NCI-H1417 treated with DMSO at 0.1 percent for 48 hours (cell line): ENCODE measurements around the gene NUAK1.

Experiments
- DNase-seq: peaks from one replicate; lab custom pipeline; 2025; lab: John Stamatoyannopoulos, UW

NUAK1 gene

DNA sequence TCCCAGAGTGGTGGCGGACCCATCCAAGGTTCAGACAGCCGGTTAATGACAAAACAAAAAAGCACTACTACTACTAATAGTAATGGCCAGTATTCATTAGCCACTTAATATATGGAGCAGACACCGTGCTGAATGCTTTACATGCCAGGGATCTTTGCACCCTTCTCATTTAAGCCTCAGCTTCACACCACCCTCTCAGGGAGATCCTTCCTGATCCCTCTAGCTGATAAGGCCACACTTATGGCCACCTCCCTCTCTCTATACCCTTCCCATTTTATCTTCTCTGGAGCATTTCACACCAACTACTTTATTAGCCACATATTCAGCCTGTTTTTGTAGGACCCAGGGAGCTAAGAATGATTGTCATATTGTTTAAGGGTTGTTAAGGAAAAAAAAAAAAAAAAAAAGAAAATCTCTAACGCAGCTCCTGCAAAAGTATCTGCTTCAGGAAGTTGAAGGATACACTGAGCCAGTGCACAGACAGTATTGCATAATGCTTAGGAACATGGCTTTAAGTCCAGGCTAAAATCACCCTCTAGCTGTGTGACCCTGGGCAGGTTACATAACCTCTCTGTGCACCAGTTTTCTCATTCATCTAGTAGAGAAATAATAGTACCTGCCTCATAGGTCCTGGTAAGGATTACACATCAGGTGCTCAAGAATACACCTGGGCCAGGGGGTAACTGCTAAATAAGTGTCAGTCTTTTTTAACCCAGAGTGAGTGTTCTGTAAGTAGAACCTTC is 29.4 kb downstream of the NUAK1 start:
- no peak for DNase-seq

DNA sequence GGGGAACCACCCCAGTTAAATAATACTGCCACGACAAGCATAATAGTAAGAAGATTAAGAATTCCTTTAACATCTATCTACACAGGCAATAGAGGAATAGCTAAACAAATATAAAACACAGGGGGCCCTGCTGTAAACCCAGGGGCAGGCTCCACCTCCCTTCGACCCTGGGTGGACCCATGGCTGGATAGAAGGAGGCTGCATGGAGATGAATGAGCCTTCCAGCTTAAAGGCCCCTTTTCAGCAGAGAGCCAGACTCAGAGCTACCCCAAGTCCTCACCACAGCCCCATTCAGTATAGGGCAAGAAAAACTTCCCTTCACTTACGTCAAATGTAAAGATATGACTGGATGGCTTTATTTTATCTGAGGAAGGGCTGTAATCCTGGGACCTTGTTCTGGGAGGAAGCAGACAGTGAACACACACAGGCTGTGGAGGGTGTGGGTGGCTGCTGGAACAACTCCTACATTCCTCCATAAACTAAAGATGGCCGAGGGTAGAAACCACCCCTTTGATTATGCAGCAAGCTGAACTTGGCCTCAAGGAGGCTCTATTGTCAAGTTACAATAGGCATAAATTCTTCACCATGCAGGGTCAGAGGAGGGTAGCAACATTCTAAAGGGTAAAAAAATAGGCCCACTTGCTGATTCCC is 30.4 kb downstream of the NUAK1 start:
- no peak for DNase-seq

DNA sequence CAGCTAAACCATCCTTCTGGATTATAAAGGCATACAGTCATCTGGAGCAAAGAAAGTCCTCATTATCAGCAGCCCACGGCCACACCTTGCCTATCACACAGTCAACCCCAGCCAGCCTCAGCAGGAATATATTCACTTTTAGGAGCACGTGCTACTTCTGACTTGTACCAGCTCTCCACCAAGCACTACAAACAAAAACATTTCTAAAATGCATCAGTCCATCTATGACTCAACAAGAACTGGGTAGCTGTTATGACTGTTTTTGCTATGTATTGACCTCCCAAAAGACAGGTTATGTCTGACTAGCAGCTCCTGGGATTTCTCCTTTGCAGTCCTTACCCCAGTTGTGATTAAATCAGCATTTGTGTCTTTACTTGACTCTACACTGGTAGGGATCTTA is 31.2 kb downstream of the NUAK1 start:
- DNase-seq: no peak

DNA sequence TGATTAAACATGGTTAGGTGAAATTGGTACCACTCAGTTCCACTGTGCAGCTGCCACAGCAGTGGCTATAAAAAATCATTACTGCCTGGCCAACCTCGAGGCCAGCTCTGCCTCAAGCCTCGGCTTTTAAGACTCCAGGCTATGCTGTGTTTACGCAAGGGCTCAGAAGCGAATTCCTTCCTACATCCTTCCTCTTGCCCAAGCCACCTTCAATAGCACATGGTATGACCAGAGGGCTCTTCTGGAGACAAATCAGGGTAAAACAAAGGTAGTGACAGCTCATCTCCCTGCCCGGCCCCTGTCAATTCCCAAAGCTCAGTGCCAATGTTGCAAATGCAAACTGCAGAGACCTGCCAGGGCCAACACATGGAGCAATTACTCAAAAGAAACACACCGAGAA is 31.9 kb downstream of the NUAK1 start:
- DNase-seq: no peak

DNA sequence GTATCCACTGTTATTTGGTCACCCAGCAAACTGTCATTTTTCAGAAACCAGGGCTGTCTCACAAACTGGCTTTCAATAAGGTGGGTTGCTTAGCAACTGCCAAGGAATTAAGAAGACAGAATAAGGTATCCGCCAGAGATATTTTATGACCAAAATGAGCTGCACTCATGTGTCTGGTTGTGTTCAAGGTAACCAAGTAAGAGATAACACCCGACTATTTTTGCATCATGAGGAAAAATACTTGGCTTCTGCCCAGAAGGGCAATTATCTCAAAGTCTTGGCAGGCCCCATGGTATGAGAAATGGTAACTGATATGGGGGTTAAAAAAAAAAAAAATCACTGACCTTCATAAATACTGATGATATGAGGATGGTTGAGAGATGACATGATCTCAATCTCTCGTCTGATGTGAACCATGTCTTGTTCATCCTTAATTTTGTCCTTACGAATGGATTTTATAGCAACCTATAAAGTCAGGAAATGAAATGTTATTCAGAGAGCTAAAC is 32.6 kb downstream of the NUAK1 start:
- no peak for DNase-seq

DNA sequence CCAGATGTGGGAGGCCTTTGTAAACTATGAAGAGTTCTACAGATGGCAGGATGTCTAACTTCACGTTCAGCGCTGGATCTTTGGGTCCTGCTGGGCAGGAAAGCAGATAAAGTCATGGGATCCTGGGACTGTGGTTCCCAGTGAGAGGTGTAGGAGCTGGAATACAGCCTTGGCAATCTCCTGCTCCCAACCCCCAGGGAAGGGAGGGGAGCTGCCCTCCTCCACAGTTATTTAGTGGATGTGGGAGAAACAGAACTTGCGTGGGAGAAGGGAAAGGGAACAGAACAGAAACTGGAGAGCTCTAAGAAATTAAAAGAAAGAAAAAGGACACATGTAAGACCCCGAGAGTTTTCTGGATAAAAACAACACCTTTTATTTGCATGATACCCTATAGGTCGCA is 37.0 kb downstream of the NUAK1 start:
- DNase-seq: no peak

DNA sequence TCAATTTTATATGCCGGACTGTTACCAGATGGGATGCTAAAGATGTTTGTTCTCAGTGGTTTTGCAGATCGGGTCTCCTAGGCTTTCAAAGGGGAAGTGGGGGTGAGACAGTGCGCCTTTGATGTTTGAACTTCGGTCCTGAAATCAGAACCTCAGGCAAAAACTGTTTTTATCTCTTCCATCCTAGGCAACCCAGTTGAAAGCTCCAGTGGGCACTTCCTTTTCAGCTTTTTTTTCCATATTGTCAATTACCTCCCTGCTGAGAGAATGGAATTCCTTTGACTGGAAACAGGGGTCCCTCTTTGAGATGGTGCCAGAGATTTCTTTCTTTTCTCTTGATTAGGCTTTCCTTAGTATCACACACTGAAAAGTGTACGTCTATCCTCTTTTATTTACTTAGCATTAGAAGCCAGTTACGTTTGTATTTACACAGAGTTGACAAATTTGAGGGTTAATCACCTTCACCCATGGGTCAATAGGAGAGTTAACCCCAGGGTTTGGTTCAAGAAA is 40.0 kb downstream of the NUAK1 start:
- DNase-seq: no peak

DNA sequence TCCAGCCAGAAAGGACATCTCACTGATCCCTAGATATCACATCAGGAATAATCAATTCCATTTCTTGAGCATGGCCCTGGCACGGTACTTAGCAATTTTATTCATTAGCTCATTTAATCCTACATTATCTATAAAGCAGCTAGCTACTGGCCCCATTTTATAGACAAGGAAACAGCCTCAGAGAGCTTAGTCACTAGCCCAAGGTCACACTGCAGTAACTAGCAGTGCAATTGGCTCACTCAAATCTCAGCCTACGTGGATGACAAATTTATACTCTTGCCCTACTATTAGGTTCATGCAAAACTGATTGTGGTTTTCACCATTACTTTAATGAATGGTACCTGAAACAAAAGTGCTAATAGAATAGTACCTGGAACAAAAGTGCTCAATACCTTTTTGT is 41.7 kb downstream of the NUAK1 start:
- no peak for DNase-seq

DNA sequence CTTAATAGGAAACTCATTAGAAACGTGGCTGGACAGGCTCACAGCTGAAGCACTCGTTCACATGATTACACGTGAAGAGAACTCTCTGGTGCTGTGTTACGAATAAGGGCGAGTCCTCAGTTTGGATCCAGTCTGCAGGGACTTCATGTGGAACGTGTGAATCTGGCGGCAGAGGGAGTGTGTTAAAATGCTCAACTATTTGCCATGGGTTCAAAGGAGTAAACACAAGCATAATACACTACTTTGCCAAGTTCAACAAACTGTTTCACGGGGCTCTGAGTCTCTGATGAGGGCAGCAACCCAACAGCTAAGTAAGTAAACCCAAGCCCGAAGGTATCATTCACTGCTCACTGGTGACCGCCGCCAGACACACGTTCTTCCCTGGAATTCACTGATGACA is 42.4 kb downstream of the NUAK1 start:
- no peak for DNase-seq

DNA sequence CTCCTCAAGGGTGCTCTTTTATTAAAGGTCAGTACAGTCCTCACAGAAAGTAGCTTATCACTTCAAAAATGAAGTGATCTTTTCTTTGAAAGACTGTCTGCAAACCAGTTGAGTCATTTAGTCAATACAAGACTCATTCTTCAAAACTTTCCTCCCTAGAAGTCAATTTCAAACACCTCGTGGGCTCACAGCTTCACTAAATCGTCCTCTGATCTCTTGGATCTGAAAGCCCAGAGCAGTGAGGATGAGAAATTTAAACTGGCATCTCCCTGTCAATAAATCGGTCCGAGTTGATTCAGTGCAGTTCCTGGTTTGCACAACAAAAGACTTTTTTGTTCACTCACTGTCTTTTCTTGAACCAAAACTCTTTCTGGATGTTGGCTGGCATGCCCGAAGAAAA is 44.5 kb downstream of the NUAK1 start:
- DNase-seq: no peak

DNA sequence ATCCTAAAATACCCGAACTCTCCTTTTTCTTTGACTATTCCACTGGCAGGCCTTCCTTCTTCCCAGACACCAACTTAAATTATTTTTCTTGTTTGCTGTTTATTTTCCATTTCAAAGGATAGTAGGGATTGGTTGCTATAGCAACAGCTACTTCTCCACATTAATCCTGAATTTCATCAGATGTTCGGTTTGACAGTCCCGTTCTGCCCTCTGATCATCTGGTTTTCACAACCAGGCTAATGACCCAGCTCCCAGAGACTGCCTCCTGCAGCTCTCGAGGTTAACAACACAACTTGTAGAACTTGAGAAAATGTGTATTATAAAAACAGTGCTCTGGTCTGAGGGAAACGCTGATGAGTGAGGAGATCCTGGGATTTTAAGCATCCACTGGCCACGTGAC is 45.5 kb downstream of the NUAK1 start:
- no peak for DNase-seq

DNA sequence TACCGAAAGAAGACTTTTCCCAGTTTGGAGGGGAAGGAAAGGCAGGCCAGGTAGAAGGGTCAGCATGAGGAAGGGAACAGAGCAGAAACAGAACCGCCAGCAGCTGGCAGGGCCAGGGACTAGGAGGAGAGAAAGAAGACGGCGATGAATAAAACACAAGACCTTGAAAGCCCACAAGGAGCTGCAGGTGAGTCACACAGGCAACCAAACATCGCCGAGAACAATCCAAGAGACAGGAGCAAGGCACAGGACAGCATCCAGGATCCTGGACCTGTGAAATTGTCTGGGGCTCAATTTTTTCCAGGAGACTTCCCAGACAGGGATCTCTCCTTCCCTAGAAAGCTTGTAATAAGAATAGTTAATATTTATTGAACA is 47.3 kb downstream of the NUAK1 start:
- DNase-seq: no peak

DNA sequence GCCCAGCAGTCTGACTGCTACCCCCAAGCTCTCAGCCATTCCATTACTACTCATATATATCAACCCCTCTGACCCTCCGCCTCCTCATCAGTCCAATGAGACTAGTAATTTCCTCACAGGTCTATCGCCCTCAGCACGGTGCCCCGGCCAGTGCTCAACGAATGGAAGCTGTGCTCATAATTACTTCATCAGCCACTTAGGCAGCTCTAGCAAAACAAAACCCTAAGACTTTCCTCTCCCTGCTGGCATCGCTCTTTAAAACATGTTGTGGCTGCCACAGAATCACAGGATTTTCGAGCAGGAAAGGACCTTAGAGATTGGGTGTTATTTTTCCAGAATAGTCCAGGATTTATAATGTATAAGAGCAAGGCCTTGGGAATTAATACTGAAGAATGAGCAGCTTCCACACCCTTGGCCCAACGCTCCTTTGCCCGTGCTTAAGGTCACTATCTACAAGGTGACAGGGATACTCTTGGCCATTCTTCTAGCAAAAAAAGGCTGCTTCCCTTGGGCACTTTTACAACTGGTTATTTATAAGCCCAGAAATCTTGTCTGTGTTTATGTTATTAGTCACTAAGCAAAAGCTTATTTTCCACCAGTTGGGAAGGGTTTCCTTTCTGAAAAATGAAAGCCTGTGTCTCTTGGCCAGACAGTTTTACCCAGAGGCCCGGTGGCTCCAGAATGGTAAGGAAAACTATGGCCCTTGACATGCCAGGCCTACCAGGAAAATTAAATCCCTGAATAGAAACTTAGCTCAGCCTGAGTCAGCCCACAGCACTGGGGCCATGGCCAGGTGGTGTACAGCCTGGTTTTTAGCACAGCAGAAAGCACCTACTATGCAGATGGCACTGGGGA is 47.9 kb downstream of the NUAK1 start:
- no peak for DNase-seq

DNA sequence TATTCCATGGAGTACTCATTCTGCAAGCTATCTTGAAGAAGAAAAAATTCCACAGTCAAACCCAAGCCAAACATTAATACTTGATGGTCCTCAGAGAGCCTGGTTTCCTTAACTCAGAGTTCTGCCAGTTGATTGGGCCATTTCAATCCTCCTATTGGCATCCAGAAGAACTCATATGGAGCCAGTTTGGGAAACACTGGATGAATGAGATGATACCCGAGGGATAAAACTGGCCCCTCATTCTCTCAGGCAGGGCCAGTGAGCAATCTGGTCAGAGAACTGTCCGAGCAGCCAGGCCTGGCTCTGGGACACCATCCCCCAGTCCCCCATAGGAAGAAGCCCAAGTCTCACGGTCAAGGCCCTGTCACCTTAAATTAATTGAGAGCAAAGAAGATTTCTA is 48.8 kb downstream of the NUAK1 start:
- DNase-seq: no peak

DNA sequence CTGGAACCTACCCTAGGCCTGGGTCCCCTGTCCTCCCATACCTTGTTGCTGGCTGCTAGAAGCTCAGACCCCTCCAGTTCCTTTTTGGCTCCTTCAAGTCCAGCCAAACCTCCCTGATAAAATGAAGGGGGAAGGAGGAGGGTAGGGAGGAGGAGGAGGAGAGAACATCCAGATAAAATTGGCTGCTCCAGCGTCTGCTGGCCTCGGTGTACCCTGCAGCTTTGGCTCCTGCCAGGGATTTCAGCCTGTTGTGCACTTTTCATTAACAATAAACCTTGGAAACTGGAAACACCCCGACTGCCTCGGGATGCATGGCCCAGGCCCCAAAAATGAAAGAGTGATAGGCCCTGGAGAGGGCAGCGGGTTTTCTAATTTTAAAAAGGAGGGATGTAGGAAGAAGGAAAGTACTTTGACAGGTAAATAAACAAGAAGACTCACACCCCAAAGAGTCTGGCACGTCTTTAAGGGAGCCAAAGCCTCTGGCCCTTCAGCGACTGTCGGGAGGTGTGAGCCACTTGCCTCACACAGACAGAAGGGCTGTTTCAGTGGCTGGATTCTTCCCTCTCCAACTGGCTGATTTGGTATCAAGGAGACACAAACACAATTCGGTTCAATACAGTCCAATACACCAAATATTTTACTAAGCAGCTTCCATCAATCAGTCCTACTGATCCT is 49.8 kb downstream of the NUAK1 start:
- DNase-seq: no peak

DNA sequence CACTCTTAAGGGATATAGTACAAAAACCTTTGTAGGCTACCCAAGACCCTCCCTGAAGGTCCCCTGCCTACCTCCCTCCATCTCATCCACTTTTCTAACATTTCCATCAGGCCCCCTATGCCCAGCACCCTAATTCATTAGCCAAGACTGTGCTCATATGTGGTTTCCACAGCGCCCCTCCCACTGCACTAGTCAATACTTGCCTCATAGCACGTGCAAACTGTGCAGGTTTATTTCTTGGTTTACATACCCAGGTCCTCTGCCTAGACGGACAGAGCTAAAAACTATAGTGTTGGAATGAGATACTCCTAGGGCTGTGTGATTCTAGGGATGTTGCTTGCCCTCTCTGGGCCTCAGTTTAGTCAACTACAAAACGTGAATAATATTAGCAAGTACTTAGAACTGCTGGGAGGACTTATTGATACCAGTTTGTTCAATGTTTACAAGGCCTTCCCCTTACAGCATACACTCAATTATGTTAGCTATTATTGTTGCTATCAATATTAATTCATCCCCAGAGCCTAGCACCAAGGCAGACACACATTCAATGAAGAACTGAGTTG is 50.4 kb downstream of the NUAK1 start:
- no peak for DNase-seq

DNA sequence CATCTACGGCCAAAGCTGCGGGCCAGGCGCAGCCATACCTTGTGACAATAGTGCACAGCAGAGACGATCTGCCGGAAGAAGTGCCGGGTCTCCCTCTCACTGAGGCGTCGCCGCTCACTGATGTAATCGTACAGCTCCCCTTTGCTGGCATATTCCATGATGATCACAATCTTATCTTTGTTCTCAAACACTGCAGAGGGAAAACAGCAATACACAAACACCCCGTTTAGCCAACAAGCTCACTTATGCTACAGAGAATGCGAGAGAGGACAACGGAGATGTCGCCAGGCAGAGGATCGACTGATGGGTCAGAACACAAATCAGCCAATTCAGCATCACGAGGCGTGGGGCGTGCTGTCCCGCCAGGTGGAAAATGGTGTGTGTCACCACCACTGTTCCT is 52.1 kb downstream of the NUAK1 start:
- no peak for DNase-seq

DNA sequence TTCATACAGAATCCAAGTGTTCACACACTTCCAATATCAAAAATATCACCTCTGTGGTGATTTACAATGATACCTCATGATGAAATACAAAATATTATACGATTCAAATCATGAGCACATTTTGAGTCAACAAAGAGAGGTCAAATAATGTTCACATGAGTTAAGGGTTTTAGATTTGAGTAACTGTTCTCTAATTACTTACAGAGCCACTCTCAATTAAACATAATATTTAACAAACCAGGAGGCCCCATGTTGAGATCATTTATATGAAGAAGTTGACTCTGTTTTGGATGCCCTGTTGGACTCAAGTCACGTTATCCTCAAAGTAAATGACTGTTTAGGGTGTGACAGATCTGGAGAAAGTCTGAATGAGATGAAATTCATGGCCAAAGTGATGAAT is 53.5 kb downstream of the NUAK1 start:
- DNase-seq: no peak

DNA sequence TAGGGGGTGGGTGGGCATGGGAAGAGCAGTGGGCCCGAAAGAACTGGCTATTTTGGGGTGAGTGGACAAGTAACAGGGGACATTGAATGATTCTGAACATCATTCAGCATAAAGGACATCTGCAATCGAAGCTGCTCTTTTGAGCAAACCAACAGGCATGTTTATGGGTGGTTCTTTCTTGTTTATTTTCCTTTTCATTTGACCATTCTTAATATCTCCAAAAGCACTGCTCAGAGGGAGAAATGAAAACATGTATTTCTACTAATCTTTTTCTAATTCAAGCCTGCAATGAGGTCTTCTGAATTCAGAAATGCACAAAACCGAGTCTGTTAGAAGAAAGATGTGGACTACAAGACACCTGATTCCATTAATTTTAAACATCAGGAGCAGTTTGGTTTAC is 54.0 kb downstream of the NUAK1 start:
- DNase-seq: no peak

DNA sequence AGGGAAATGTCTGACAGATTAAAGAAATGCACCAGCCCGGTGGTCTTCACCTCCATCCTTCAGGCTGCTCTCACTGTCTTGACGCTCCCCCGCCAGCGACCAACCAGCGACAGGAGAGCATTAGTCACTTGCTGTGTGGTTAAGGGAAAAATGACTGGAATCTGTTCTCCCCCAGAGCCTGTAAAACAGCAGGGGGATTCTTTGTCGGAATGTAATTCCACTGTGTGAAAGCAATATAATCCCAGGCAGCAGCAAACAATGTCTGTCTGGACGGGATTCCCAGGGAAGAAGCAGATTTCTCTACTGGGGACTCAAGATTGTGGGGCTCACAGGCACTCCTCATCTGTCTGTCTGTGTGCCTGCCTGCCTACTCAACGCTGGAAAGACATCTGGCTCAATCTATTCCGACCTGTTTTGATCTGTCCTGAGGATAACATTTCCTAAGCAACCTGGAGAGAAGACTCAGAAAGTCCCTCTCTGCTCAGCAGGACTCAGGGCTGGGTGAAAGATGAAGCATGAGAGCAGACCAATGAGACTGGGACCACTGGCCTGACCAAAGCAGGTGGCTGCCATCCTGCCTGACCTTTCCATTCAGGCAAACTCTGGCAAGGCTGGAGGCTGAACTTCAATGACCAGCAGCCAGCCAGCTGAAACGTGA is 54.6 kb downstream of the NUAK1 start:
- no peak for DNase-seq
